Middle frontal gyrus (tissue), 1 donor: Measurements from ENCODE around the gene PSMD1.

Experiments used
- DNase-seq: peaks from one replicate; pipeline ENCODE4 v3.0.0-alpha.2; 2015; ENCODE audit warnings: low spot score; ENCODE audit errors: extremely low spot score

Gene PSMD1

GRCh38 chr2:231034291-231034882 lies 22.3 kb upstream of the PSMD1 start:
- DNase-seq, result no peak

GRCh38 chr2:231036131-231036530 lies 20.5 kb upstream of the PSMD1 start:
- no peak for DNase-seq

GRCh38 chr2:231036578-231037106 lies 20.0 kb upstream of the PSMD1 start:
- DNase-seq, result no peak

- DNase-seq, result no peak
These were observed 19.4 kb upstream of the PSMD1 start, which contains the start of gene C2orf72 for GRCh38 chr2:231037202-231037730. Gene C2orf72 (plus strand): TSS chr2:231037523. CDS start chr2:231037566, 43 bp downstream.

GRCh38 chr2:231037731-231038482 lies 18.8 kb upstream of the PSMD1 start:
- no peak for DNase-seq

GRCh38 chr2:231038483-231039293 lies 18.0 kb upstream of the PSMD1 start:
- DNase-seq, result no peak

GRCh38 chr2:231039294-231039664 lies 17.4 kb upstream of the PSMD1 start:
- no peak for DNase-seq

GRCh38 chr2:231039821-231040364 lies 16.8 kb upstream of the PSMD1 start:
- no peak for DNase-seq

- no peak for DNase-seq
These were observed 15.5 kb upstream of the PSMD1 start for GRCh38 chr2:231041061-231041689.

GRCh38 chr2:231043796-231044195 lies 12.9 kb upstream of the PSMD1 start:
- no peak for DNase-seq

GRCh38 chr2:231046916-231047273 lies 9.8 kb upstream of the PSMD1 start:
- no peak for DNase-seq

- peak; percentile 69 for DNase-seq
These were observed 9.3 kb upstream of the PSMD1 start for GRCh38 chr2:231047274-231047922.

- DNase-seq, result no peak
These were observed 8.4 kb upstream of the PSMD1 start for GRCh38 chr2:231047923-231048915.

- DNase-seq, result no peak
These were observed 7.2 kb upstream of the PSMD1 start for GRCh38 chr2:231049286-231050017.

- no peak for DNase-seq
These were observed 6.4 kb upstream of the PSMD1 start for GRCh38 chr2:231050018-231050901.

GRCh38 chr2:231051116-231051515 lies 5.6 kb upstream of the PSMD1 start:
- DNase-seq, result no peak
